Osteoblast (primary cell): ENCODE measurements around the gene PLXNA3. TPM values are rescaled to one million over a fixed set of nuclear protein-coding genes. Genes with fewer than 3 reads are reported as not detected.

ENCODE experiments used
- DNase-seq: peaks from one replicate; pipeline ENCODE4 v3.0.0; 2011; ENCODE audit warnings: low spot score, mixed read lengths; ENCODE audit not compliant: insufficient read length; ENCODE audit errors: missing footprints
- H2AFZ ChIP-seq: 2 replicates; pipeline ENCODE4 v1.6.0; 2011; ENCODE audit warnings: mild to moderate bottlenecking, low read length
- H3K27ac ChIP-seq: 2 replicates; pipeline ENCODE4 v1.5.1; 2011; ENCODE audit warnings: mild to moderate bottlenecking, low read depth, low read length, moderate library complexity
- H3K27me3 ChIP-seq: 2 replicates; pipeline ENCODE4 v1.6.0; 2012; ENCODE audit warnings: mild to moderate bottlenecking, control low read depth, inconsistent platforms, low read length, moderate library complexity; ENCODE audit not compliant: insufficient read depth
- H3K36me3 ChIP-seq: 2 replicates; pipeline ENCODE4 v1.5.1; 2011; ENCODE audit warnings: mild to moderate bottlenecking, low read length, control low read depth, moderate library complexity; ENCODE audit not compliant: insufficient read depth
- H3K4me1 ChIP-seq: 2 replicates; pipeline ENCODE4 v1.5.1; 2011; ENCODE audit warnings: mild to moderate bottlenecking, low read length, control low read depth, moderate library complexity; ENCODE audit not compliant: insufficient read depth
- H3K4me2 ChIP-seq: 2 replicates; pipeline ENCODE4 v1.6.0; 2011; ENCODE audit warnings: mild to moderate bottlenecking, low read length; ENCODE audit not compliant: insufficient read depth
- H3K4me3 ChIP-seq: fragments of 200-600 bp; sonication (generic); 3 replicates; pipeline ENCODE4 v1.5.1; 2012; ENCODE audit warnings: mild to moderate bottlenecking, low read length, inconsistent platforms; ENCODE audit not compliant: insufficient read depth
- H3K79me2 ChIP-seq: 2 replicates; pipeline ENCODE4 v1.6.0; 2012; ENCODE audit warnings: mild to moderate bottlenecking, low read length, control low read depth, inconsistent platforms; ENCODE audit not compliant: insufficient read depth
- H3K9me3 ChIP-seq: 2 replicates; pipeline ENCODE4 v1.5.1; 2011; ENCODE audit warnings: low read depth, low read length, control low read depth
- H4K20me1 ChIP-seq: 2 replicates; pipeline ENCODE4 v1.6.0; 2012; ENCODE audit warnings: mild to moderate bottlenecking, low read length, control low read depth; ENCODE audit not compliant: insufficient read depth
- total RNA-seq: library from RNA; depleted of rRNA; stranded (reverse); fragments of >200 nt; gene quantifications from 2 replicates; pipeline ENCODE4 v1.2.3, GENCODE V29; 2012
- TF ChIP-seq, protein P1 (sequence below): IDR thresholded peaks from 2 replicates; pipeline ENCODE4 v1.5.1; 2011; ENCODE audit warnings: mild to moderate bottlenecking, low read depth, low read length, moderate library complexity; ENCODE audit errors: extremely low read depth

PLXNA3 gene
- total RNA-seq, 1 donor: 18.8 TPM

- TF ChIP-seq, protein P1, sequence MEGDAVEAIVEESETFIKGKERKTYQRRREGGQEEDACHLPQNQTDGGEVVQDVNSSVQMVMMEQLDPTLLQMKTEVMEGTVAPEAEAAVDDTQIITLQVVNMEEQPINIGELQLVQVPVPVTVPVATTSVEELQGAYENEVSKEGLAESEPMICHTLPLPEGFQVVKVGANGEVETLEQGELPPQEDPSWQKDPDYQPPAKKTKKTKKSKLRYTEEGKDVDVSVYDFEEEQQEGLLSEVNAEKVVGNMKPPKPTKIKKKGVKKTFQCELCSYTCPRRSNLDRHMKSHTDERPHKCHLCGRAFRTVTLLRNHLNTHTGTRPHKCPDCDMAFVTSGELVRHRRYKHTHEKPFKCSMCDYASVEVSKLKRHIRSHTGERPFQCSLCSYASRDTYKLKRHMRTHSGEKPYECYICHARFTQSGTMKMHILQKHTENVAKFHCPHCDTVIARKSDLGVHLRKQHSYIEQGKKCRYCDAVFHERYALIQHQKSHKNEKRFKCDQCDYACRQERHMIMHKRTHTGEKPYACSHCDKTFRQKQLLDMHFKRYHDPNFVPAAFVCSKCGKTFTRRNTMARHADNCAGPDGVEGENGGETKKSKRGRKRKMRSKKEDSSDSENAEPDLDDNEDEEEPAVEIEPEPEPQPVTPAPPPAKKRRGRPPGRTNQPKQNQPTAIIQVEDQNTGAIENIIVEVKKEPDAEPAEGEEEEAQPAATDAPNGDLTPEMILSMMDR: no peak
- DNase-seq: peak; percentile 85
- H3K9me3 ChIP-seq: no peaks in the 10 kb centered on the region
- H3K36me3 ChIP-seq: peaks cover 20% of the 10 kb centered on the region
- H4K20me1 ChIP-seq: peaks cover 7% of the 10 kb centered on the region
- peaks cover 10% of the 10 kb centered on the region for H3K4me1 ChIP-seq
- H3K27me3 ChIP-seq: no peaks in the 10 kb centered on the region
- H2AFZ ChIP-seq: no peak overlapping the region
- H3K27ac ChIP-seq: peak overlapping the region; percentile 4
- H3K4me3 ChIP-seq: peak overlapping the region; percentile 73
- peaks cover 22% of the 10 kb centered on the region for H3K79me2 ChIP-seq
- H3K4me2 ChIP-seq: peak overlapping the region; percentile 71
Measured at GRCh38 chrX:154485150-154486051, 27.3 kb downstream of the PLXNA3 start.

GRCh38 chrX:154486052-154486395, 27.9 kb downstream of the PLXNA3 start:
- Histone ChIP-seq H2AFZ (no peak overlapping the region), H3K9me3 (no peaks in the 10 kb centered on the region), H3K79me2 (peaks cover 22% of the 10 kb centered on the region), H3K4me3 (peak overlapping the region; percentile 73), H3K27ac (no peak overlapping the region), H3K4me2 (peak overlapping the region; percentile 71), H4K20me1 (peaks cover 7% of the 10 kb centered on the region), H3K27me3 (no peaks in the 10 kb centered on the region), H3K4me1 (peaks cover 10% of the 10 kb centered on the region), H3K36me3 (peaks cover 20% of the 10 kb centered on the region)
- DNase-seq: peak; percentile 90
- TF ChIP-seq, protein P1: no peak

GRCh38 chrX:154486396-154487207, 28.5 kb downstream of the PLXNA3 start, which contains the start of gene UBL4A:
TSS of gene UBL4A (minus strand) at chrX:154486615. CDS start at chrX:154486584, 31 bp downstream.
- Histone ChIP-seq H2AFZ (no peak within 1 kb of the TSS), H3K27ac (peak within 1 kb of the TSS; percentile 4)

More at GRCh38 chrX:154486396-154487207, 28.5 kb downstream of the PLXNA3 start, which contains the start of gene UBL4A:
- Histone ChIP-seq H3K79me2 (peaks cover 22% of the 10 kb centered on the region), H3K4me1 (peaks cover 10% of the 10 kb centered on the region), H3K36me3 (peaks cover 20% of the 10 kb centered on the region), H3K9me3 (no peaks in the 10 kb centered on the region), H3K4me3 (peak within 1 kb of the TSS; percentile 73), H3K4me2 (peak within 1 kb of the TSS; percentile 71), H3K27me3 (no peaks in the 10 kb centered on the region), H4K20me1 (peaks cover 7% of the 10 kb centered on the region)
- peak; percentile 93 for DNase-seq
- TF ChIP-seq, protein P1: no peak
